Esophagus squamous epithelium (tissue), 5 donors: ENCODE measurements around the gene ZNF358. TPM values are rescaled to one million over a fixed set of nuclear protein-coding genes. Genes with fewer than 3 reads are reported as not detected.

Source experiments
- DNase-seq: peaks from one replicate; lab custom pipeline; 2025; lab: John Stamatoyannopoulos, UW
- H3K27ac ChIP-seq, 4 donors: fragments of 200-600 bp; sonication (generic); one replicate each; pipeline ENCODE4 v1.5.1; 2016 to 2019; ENCODE audit warnings: mild to moderate bottlenecking in 1 of 4
- H3K27me3 ChIP-seq, 4 donors: fragments of 200-600 bp; sonication (generic); 1 replicate in 3 of 4; 2 replicates in 1 of 4; pipeline versions ENCODE4 v1.5.1 to v1.6.0; 2017 to 2021; ENCODE audit warnings: antibody characterized with exemption in 1 of 4
- H3K36me3 ChIP-seq, 3 donors: fragments of 200-600 bp; sonication (generic); one replicate each; pipeline ENCODE4 v1.5.1; 2016 to 2019
- H3K4me1 ChIP-seq, 3 donors: fragments of 200-600 bp; sonication (generic); one replicate each; pipeline ENCODE4 v1.5.1; 2017 to 2019
- H3K4me3 ChIP-seq, 4 donors: fragments of 200-600 bp; sonication (generic); 1 replicate in 3 of 4; 2 replicates in 1 of 4; pipeline ENCODE4 v1.5.1; 2016 to 2019; ENCODE audit warnings: mild to moderate bottlenecking in 2 of 4, moderate library complexity in 1 of 4
- H3K9me3 ChIP-seq, 3 donors: fragments of 200-600 bp; sonication (generic); one replicate each; pipeline ENCODE4 v1.5.1; 2016 to 2019
- CTCF ChIP-seq, 6 experiments: fragments of 450-650 bp in 4 of 6; fragments of 200-600 bp in 2 of 6; sonication (generic) in 2 of 6; IDR thresholded peaks; one replicate each; pipeline ENCODE4 v1.5.1; 2016 to 2019; ENCODE audit warnings: antibody characterized with exemption in 6 of 6, mild to moderate bottlenecking in 4 of 6, moderate library complexity in 4 of 6
- POLR2A ChIP-seq, 4 donors: fragments of 450-650 bp; IDR thresholded peaks; one replicate each; pipeline ENCODE4 v1.6.1; 2017; ENCODE audit warnings: antibody characterized with exemption in 4 of 4, mild to moderate bottlenecking in 4 of 4, moderate library complexity in 3 of 4
- WGBS, 2 donors: methylation state at CpG; one replicate each; pipeline ENCODE4 v1.1.5; 2018; 5-methylcytosine and 5-hydroxymethylcytosine counted together
- intact Hi-C: fragments of 100-400 bp; cut with DNase I; formaldehyde crosslinking; loops from one replicate; pipeline ENCODE4 v1.15.0; 2022
- total RNA-seq, 4 donors: library from RNA; depleted of rRNA; stranded (reverse); fragments of >200 nt; gene quantifications; one replicate each; pipeline ENCODE4 v1.1.0, GENCODE V29; 2016
- donor health status: DM: yes; HTN: yes; CAD: no.

Gene ZNF358
- total RNA-seq, 4 donors from 2014 or later: 3.8 to 42.2 (median 19.5) TPM

GRCh38 chr19:7544626-7545025, 28.7 kb downstream of the ZNF358 start:
- Histone ChIP-seq H3K4me1 (peaks cover 0 to 10% (median 0%) of the 10 kb centered on the region in 3 donors), H3K36me3 (peaks cover 24 to 77% (median 28%) of the 10 kb centered on the region in 3 donors), H3K9me3 (no peaks in the 10 kb centered on the region), H3K27me3 (no peaks in the 10 kb centered on the region), H3K4me3 (no peak overlapping the region), H3K27ac (peak overlapping the region in 3 of 4 donors; percentile 7 to 65 (median 50))
- TF ChIP-seq POLR2A (IDR thresholded peaks at IDR 0.05): no peak
- TF ChIP-seq CTCF (IDR thresholded peaks at IDR 0.05): no peak
- intact Hi-C loops: no loop called here
- DNase-seq: no peak
- 78 to 92% methylated on average over 2 to 3 of the region's 3 CpGs for WGBS, 2 donors

- H3K4me1 ChIP-seq: peaks cover 0 to 10% (median 0%) of the 10 kb centered on the region in 3 donors
- H3K27me3 ChIP-seq: no peaks in the 10 kb centered on the region
- H3K36me3 ChIP-seq: peaks cover 20 to 77% (median 22%) of the 10 kb centered on the region in 3 donors
- peak overlapping the region in 2 of 4 donors; percentile 19 to 50 for H3K27ac ChIP-seq
- no peak overlapping the region for H3K4me3 ChIP-seq
- no peaks in the 10 kb centered on the region for H3K9me3 ChIP-seq
- TF ChIP-seq CTCF (IDR thresholded peaks at IDR 0.05) (no peak), POLR2A (IDR thresholded peaks at IDR 0.05) (no peak)
- no peak for DNase-seq
- WGBS, 2 donors: 74 to 94% methylated on average over 5 to 6 of the region's 8 CpGs
- intact Hi-C loops: no loop called here
Measured at GRCh38 chr19:7545300-7545699, 29.4 kb downstream of the ZNF358 start.

- Histone ChIP-seq H3K9me3 (no peaks in the 10 kb centered on the region), H3K36me3 (peaks cover 16 to 77% (median 17%) of the 10 kb centered on the region in 3 donors), H3K4me1 (peaks cover 0 to 12% (median 0%) of the 10 kb centered on the region in 3 donors), H3K27ac (peak overlapping the region in 1 of 4 donors; percentile 50), H3K4me3 (no peak overlapping the region), H3K27me3 (no peaks in the 10 kb centered on the region)
- TF ChIP-seq POLR2A (IDR thresholded peaks at IDR 0.05): no peak
- TF ChIP-seq CTCF (IDR thresholded peaks at IDR 0.05): no peak
- no peak for DNase-seq
- WGBS, 2 donors: 30 to 33% methylated on average over 1 of the region's 1 CpG
- intact Hi-C loops: no loop called here
Measured at GRCh38 chr19:7545904-7546303, 30.0 kb downstream of the ZNF358 start.

- no peak for TF ChIP-seq POLR2A (IDR thresholded peaks at IDR 0.05)
- TF ChIP-seq CTCF (IDR thresholded peaks at IDR 0.05): no peak
- intact Hi-C loops: no loop called here
- H3K4me1 ChIP-seq: peaks cover 0 to 21% (median 0%) of the 10 kb centered on the region in 3 donors
- peaks cover 5 to 74% (median 13%) of the 10 kb centered on the region in 3 donors for H3K36me3 ChIP-seq
- DNase-seq: no peak
- no peaks in the 10 kb centered on the region for H3K9me3 ChIP-seq
- H3K27ac ChIP-seq: no peak overlapping the region
- no peaks in the 10 kb centered on the region for H3K27me3 ChIP-seq
- H3K4me3 ChIP-seq: no peak overlapping the region
- WGBS, 2 donors: 82 to 89% methylated on average over 3 of the region's 3 CpGs
Measured at GRCh38 chr19:7547159-7547558, 31.3 kb downstream of the ZNF358 start.

- H3K27me3 ChIP-seq: no peaks in the 10 kb centered on the region
- H3K36me3 ChIP-seq: peaks cover 6 to 71% (median 10%) of the 10 kb centered on the region in 3 donors
- peaks cover 0 to 21% (median 0%) of the 10 kb centered on the region in 3 donors for H3K4me1 ChIP-seq
- TF ChIP-seq CTCF (IDR thresholded peaks at IDR 0.05) (no peak), POLR2A (IDR thresholded peaks at IDR 0.05) (no peak)
- H3K9me3 ChIP-seq: no peaks in the 10 kb centered on the region
- H3K4me3 ChIP-seq: no peak overlapping the region
- H3K27ac ChIP-seq: no peak overlapping the region
- intact Hi-C loops: loop anchor here (10.0 kb wide), 1 partner anchor 185 kb away; no protein-coding TSS in a partner anchor
- no peak for DNase-seq
- 90 to 96% methylated on average over 18 to 35 of the region's 36 CpGs for WGBS, 2 donors
Measured at GRCh38 chr19:7549429-7550148, 33.7 kb downstream of the ZNF358 start.
